Endodermal cell (in vitro differentiated cells): Measurements from ENCODE around the gene SLMAP. TPM values are rescaled to one million over a fixed set of nuclear protein-coding genes. Genes with fewer than 3 reads are reported as not detected.
"Not testable (repeated sequence)": the region's sequence is repeated elsewhere in the genome, so short reads cannot be mapped to it uniquely, and the experiment has no call there.

Experiments used
- DNase-seq: peaks from one replicate; pipeline ENCODE4 v3.0.0-alpha.2; 2017
- H3K27ac ChIP-seq: 2 replicates; pipeline ENCODE4 v1.5.1; 2013; ENCODE audit warnings: mild to moderate bottlenecking, low read depth, low read length, moderate library complexity
- H3K27me3 ChIP-seq: 2 replicates; pipeline ENCODE4 v1.6.1; 2013; ENCODE audit warnings: mild to moderate bottlenecking, low read length, moderate library complexity; ENCODE audit not compliant: insufficient read depth, control insufficient read depth, poor library complexity, severe bottlenecking
- H3K36me3 ChIP-seq: 2 replicates; pipeline ENCODE4 v1.7.0; 2013; ENCODE audit warnings: mild to moderate bottlenecking, low read length, moderate library complexity; ENCODE audit not compliant: control insufficient read depth, insufficient read depth
- H3K4me1 ChIP-seq: one replicate; pipeline ENCODE4 v1.7.0; 2013; ENCODE audit warnings: low read length; ENCODE audit not compliant: control insufficient read depth, insufficient read depth
- H3K4me3 ChIP-seq: 2 replicates; pipeline ENCODE4 v1.5.1; 2013; ENCODE audit warnings: mild to moderate bottlenecking, low read length, moderate library complexity
- H3K9ac ChIP-seq: 2 replicates; pipeline ENCODE4 v1.6.1; 2013; ENCODE audit warnings: mild to moderate bottlenecking, low read length, moderate library complexity; ENCODE audit not compliant: poor library complexity, severe bottlenecking; ENCODE audit errors: extremely low read depth
- H3K9me3 ChIP-seq: 2 replicates; pipeline ENCODE4 v1.6.1; 2013; ENCODE audit warnings: mild to moderate bottlenecking, low read length, moderate library complexity; ENCODE audit not compliant: control insufficient read depth
- H3K27ac Mint-ChIP-seq: 2 replicates; pipeline ENCODE4 v1.8.0; 2020; ENCODE audit warnings: mixed read lengths
- H3K27me3 Mint-ChIP-seq: 2 replicates; pipeline ENCODE4 v1.8.0; 2021; ENCODE audit warnings: mild to moderate bottlenecking, mixed read lengths; ENCODE audit not compliant: insufficient read depth
- H3K36me3 Mint-ChIP-seq: 2 replicates; pipeline ENCODE4 v1.8.0; 2020; ENCODE audit warnings: low read depth, mixed read lengths
- H3K4me1 Mint-ChIP-seq: 2 replicates; pipeline ENCODE4 v1.8.0; 2020; ENCODE audit warnings: mixed read lengths
- H3K4me3 Mint-ChIP-seq: 2 replicates; pipeline ENCODE4 v1.8.0; 2020; ENCODE audit warnings: mild to moderate bottlenecking, moderate library complexity, mixed read lengths
- H3K9me3 Mint-ChIP-seq: 2 replicates; pipeline ENCODE4 v1.8.0; 2020; ENCODE audit warnings: mild to moderate bottlenecking, mixed read lengths
- WGBS, 2 experiments: methylation state at CpG; one replicate each; pipeline versions ENCODE4 v1.1.5 to v1.1.7; 2013; ENCODE audit warnings: missing lambda C conversion rate in 2 of 2, mixed read lengths in 1 of 2; ENCODE audit not compliant: insufficient coverage in 1 of 2, insufficient read length in 1 of 2; 5-methylcytosine and 5-hydroxymethylcytosine counted together
- total RNA-seq, 2 donors: library from RNA; stranded (reverse); fragmentation: NEBNext Ultra II Directional in 1 of 2; extraction: Animal tissue kit (Norgen Biotek cat#: 25700) in 1 of 2; gene quantifications; 2 replicates in 1 of 2; 3 replicates in 1 of 2; pipeline ENCODE4 v1.2.1, GENCODE V29; 2021
- TF ChIP-seq, protein P1 (sequence below): fragments of 200-600 bp; sonication (generic); conservative IDR thresholded peaks from 2 replicates; pipeline ENCODE4 v1.5.0; 2021; ENCODE audit warnings: antibody characterized with exemption, mild to moderate bottlenecking

SLMAP gene
- total RNA-seq, 2 donors from 2014 or later = 64.8 to 65.7 TPM

DNA sequence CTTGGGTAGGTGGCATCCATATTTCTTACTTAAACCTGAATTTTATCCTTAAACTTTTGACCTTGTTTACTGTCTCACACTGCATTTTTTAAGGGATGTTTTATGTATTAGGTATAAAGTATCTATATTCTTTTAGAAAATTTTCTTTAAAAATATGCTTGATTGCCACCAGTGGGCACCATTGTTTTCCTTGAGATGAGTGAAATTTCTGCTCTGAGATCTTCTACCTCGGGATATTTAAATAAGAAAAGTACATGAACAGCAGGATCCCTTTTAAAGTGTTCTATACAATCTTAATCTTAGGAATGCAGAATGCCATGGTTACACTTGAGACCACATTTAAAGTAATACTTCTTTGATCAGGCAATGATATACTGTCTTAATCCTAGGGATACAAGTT, 108.7 kb downstream of the SLMAP start:
- H3K4me3 ChIP-seq = no peak overlapping the region
- Mint-ChIP-seq H3K27ac (no peak overlapping the region), H3K4me1 (peaks cover 5% of the 10 kb centered on the region), H3K36me3 (peaks cover 55% of the 10 kb centered on the region), H3K4me3 (no peak overlapping the region), H3K27me3 (peaks cover 5% of the 10 kb centered on the region), H3K9me3 (no peaks in the 10 kb centered on the region)
- DNase-seq = no peak
- TF ChIP-seq, protein P1, sequence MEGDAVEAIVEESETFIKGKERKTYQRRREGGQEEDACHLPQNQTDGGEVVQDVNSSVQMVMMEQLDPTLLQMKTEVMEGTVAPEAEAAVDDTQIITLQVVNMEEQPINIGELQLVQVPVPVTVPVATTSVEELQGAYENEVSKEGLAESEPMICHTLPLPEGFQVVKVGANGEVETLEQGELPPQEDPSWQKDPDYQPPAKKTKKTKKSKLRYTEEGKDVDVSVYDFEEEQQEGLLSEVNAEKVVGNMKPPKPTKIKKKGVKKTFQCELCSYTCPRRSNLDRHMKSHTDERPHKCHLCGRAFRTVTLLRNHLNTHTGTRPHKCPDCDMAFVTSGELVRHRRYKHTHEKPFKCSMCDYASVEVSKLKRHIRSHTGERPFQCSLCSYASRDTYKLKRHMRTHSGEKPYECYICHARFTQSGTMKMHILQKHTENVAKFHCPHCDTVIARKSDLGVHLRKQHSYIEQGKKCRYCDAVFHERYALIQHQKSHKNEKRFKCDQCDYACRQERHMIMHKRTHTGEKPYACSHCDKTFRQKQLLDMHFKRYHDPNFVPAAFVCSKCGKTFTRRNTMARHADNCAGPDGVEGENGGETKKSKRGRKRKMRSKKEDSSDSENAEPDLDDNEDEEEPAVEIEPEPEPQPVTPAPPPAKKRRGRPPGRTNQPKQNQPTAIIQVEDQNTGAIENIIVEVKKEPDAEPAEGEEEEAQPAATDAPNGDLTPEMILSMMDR = peak; percentile 66
- H3K9me3 ChIP-seq = peaks cover 7% of the 10 kb centered on the region
- no peak overlapping the region for H3K27ac ChIP-seq
- H3K9ac ChIP-seq = no peak overlapping the region
- H3K27me3 ChIP-seq = peaks cover 28% of the 10 kb centered on the region
- no peaks in the 10 kb centered on the region for H3K4me1 ChIP-seq
- 85% methylated on average over 1 of the region's 1 CpG; no CpG with 5 or more reads in 1 of the 2 experiments for WGBS, 2 experiments
- peaks cover 51% of the 10 kb centered on the region for H3K36me3 ChIP-seq

DNA sequence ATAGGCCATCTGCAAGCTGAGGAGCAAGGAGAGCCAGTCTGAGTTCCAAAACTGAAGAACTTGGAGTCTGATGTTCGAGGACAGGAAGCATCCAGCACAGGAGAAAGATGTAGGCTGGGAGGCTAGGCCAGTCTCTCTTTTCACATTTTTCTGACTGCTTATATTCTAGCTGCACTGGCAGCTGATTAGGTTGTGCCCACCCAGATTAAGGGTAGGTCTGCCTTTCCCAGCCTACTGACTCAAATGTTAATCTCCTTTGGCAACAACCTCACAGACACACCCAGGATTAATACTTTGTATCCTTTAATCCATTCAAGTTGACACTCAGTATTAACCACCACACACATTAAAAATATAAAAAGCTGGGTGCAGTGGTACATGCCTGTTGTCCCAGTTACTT, 113.0 kb downstream of the SLMAP start:
- not testable (repeated sequence) for H3K27me3 Mint-ChIP-seq, H3K4me1 Mint-ChIP-seq, H3K27ac Mint-ChIP-seq, H3K27ac ChIP-seq, H3K27me3 ChIP-seq, H3K9me3 Mint-ChIP-seq, DNase-seq, H3K9ac ChIP-seq, H3K4me3 ChIP-seq, H3K9me3 ChIP-seq, H3K4me1 ChIP-seq, H3K4me3 Mint-ChIP-seq
- H3K36me3 ChIP-seq = peaks cover 32% of the 10 kb centered on the region
- peaks cover 52% of the 10 kb centered on the region for H3K36me3 Mint-ChIP-seq
- WGBS, 2 experiments = 100% methylated on average over 1 of the region's 1 CpG

DNA sequence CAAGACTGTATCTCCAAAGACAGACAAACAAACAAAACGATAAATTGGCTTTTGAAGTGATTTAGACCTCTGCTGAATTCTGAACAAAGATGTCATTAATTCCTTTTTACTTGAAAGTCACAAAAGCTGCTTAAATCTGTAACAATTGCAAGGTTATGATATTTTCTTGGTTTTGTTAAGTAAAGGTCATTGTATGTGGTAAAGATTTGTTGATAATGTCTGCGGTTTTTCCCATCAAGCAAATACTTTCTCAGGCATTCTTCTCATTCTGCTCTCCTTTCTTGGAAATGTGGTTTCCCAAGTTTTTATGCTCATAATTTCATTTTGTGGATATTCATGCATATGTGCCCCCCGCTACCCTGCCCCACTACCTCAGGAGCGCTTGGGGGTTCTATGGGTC, 116.5 kb downstream of the SLMAP start:
- H3K27ac ChIP-seq = no peak overlapping the region
- no peak overlapping the region for H3K9ac ChIP-seq
- no peak for DNase-seq
- H3K36me3 ChIP-seq = peaks cover 12% of the 10 kb centered on the region
- no peaks in the 10 kb centered on the region for H3K27me3 ChIP-seq
- TF ChIP-seq, protein P1 = no peak
- H3K4me3 ChIP-seq = no peak overlapping the region
- no peak overlapping the region for H3K27ac Mint-ChIP-seq
- H3K4me1 ChIP-seq = no peaks in the 10 kb centered on the region
- H3K9me3 Mint-ChIP-seq = no peaks in the 10 kb centered on the region
- no peaks in the 10 kb centered on the region for H3K9me3 ChIP-seq
- H3K36me3 Mint-ChIP-seq = peaks cover 35% of the 10 kb centered on the region
- no peak overlapping the region for H3K4me3 Mint-ChIP-seq
- no peaks in the 10 kb centered on the region for H3K27me3 Mint-ChIP-seq
- H3K4me1 Mint-ChIP-seq = peaks cover 5% of the 10 kb centered on the region
- WGBS, 2 experiments = 96 to 100% methylated on average over 1 to 4 of the region's 4 CpGs

DNA sequence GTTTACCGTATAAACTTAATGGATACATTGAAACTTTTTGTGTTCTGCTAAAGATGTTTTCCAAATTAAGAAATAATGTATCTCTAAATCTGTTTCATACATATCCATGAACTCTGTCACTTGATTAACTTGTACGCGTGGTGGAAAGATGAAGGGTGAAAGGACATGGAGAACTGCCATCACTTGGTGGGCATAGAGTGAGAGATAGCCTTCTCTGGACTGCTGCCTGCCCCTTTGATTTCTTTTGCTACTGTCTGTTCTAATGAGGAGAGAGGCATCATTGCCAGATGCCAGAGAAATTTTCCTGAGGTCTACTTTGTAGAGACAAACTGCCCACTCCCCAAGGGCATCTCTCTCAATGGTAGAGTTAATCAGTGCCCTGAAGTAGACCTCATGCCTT, 120.5 kb downstream of the SLMAP start:
- DNase-seq = no peak
- Histone ChIP-seq H3K4me1 (no peaks in the 10 kb centered on the region), H3K9ac (no peak overlapping the region), H3K9me3 (no peaks in the 10 kb centered on the region), H3K36me3 (peaks cover 4% of the 10 kb centered on the region), H3K27me3 (no peaks in the 10 kb centered on the region), H3K4me3 (no peak overlapping the region), H3K27ac (no peak overlapping the region)
- Mint-ChIP-seq H3K9me3 (no peaks in the 10 kb centered on the region), H3K27me3 (no peaks in the 10 kb centered on the region), H3K36me3 (peaks cover 16% of the 10 kb centered on the region), H3K4me1 (peaks cover 5% of the 10 kb centered on the region), H3K27ac (peak overlapping the region; percentile 14), H3K4me3 (no peak overlapping the region)
- TF ChIP-seq, protein P1 = no peak
- 95 to 100% methylated on average over 2 to 3 of the region's 3 CpGs for WGBS, 2 experiments
